Measurements from ENCODE around the gene FALEC.

DNA sequence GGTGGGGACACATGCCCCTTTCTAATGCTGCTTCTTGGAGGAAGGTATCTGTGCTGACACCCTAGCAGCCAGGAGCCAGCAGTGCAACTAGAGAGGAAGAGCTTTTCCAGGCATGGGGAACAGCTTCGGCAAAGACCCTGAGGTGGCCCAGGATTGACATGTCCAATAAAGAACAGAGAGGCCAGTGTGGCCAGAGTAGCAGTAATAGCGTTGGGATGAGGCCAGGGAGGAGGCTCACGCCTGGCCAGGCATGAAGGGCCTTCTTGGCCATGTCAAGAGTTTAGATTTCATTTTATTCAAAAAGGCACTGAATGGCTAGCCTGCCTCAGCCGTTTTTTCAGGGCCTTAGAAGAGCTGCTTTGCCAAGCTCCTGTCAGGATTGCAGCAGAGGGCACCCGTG lies 17.3 kb downstream of the FALEC start:
- TF ChIP-seq, protein P1, sequence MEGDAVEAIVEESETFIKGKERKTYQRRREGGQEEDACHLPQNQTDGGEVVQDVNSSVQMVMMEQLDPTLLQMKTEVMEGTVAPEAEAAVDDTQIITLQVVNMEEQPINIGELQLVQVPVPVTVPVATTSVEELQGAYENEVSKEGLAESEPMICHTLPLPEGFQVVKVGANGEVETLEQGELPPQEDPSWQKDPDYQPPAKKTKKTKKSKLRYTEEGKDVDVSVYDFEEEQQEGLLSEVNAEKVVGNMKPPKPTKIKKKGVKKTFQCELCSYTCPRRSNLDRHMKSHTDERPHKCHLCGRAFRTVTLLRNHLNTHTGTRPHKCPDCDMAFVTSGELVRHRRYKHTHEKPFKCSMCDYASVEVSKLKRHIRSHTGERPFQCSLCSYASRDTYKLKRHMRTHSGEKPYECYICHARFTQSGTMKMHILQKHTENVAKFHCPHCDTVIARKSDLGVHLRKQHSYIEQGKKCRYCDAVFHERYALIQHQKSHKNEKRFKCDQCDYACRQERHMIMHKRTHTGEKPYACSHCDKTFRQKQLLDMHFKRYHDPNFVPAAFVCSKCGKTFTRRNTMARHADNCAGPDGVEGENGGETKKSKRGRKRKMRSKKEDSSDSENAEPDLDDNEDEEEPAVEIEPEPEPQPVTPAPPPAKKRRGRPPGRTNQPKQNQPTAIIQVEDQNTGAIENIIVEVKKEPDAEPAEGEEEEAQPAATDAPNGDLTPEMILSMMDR (IDR thresholded peaks at IDR 0.05; ENCODE audit: insufficient read depth, low read length, poor library complexity, severe bottlenecking): no peak
- no peak for TF ChIP-seq EZH2phosphoT487 (conservative IDR thresholded peaks at IDR 0.05; ENCODE audit: low read length)
